Prostate gland (tissue), 2 donors: ENCODE measurements around the gene PEAR1.

Source experiments
- POLR2A ChIP-seq: fragments of 450-650 bp; IDR thresholded peaks from one replicate; pipeline ENCODE4 v1.6.1; 2016; ENCODE audit warnings: antibody characterized with exemption, mild to moderate bottlenecking
- POLR2AphosphoS5 ChIP-seq: sonication (generic); formaldehyde crosslinking; IDR thresholded peaks from one replicate; pipeline ENCODE4 v1.6.1; 2017; ENCODE audit warnings: antibody characterized with exemption
- TF ChIP-seq, protein P1 (sequence below), 4 experiments: fragments of 200-600 bp in 2 of 4; fragments of 450-650 bp in 2 of 4; sonication (generic) in 2 of 4; IDR thresholded peaks; 1 replicate in 3 of 4; 2 replicates in 1 of 4; pipeline ENCODE4 v1.5.1; 2016 to 2019; ENCODE audit warnings: antibody characterized with exemption in 4 of 4, mild to moderate bottlenecking in 2 of 4, moderate library complexity in 2 of 4

DNA sequence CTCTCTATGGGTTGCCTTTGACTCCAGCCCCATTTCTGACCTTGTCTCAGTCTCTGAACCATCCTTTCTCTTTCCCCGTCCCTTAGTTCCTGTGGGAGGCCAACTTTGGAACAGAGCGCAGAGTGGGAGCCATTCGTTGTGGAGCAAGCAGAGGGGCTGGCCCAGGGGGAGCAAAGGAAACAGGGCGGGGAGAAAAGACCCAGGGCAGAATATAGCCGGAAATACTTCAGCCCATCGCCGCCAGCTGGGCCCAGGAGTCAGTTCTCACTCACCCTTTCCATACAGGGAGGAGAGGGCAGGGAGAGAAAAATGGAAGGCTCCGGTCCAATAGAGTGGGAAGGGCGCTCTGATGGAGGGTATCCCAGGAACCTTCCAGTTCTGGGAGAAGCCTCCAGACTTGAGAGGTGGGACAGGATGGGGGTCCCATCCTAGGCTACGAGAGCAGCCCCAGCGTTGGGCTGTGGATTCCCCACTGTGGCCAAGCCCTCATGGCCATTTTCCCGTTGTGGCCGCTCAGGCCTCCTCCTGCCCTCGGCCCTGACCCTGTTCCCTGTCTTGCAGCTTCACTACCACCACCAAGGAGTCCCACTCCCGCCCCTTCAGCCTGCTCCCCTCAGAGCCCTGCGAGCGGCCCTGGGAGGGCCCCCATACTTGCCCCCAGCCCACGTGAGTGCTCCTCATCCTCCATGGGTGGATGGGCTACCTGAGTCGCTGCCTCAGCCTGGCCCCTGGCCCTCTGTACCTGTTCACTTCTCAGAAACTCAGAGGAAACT lies 10.9 kb downstream of the PEAR1 start:
- TF ChIP-seq, protein P1, sequence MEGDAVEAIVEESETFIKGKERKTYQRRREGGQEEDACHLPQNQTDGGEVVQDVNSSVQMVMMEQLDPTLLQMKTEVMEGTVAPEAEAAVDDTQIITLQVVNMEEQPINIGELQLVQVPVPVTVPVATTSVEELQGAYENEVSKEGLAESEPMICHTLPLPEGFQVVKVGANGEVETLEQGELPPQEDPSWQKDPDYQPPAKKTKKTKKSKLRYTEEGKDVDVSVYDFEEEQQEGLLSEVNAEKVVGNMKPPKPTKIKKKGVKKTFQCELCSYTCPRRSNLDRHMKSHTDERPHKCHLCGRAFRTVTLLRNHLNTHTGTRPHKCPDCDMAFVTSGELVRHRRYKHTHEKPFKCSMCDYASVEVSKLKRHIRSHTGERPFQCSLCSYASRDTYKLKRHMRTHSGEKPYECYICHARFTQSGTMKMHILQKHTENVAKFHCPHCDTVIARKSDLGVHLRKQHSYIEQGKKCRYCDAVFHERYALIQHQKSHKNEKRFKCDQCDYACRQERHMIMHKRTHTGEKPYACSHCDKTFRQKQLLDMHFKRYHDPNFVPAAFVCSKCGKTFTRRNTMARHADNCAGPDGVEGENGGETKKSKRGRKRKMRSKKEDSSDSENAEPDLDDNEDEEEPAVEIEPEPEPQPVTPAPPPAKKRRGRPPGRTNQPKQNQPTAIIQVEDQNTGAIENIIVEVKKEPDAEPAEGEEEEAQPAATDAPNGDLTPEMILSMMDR (IDR thresholded peaks at IDR 0.05) = no peak
- TF ChIP-seq POLR2A (no peak), POLR2AphosphoS5 (no peak)
